Measurements from ENCODE around the gene LCP2. TPM values are rescaled to one million over a fixed set of nuclear protein-coding genes. Genes with fewer than 3 reads are reported as not detected.

Gene LCP2
- total RNA-seq, 4 donors from 2014 or later = 3.2 to 22.7 (median 6.9) TPM

DNA sequence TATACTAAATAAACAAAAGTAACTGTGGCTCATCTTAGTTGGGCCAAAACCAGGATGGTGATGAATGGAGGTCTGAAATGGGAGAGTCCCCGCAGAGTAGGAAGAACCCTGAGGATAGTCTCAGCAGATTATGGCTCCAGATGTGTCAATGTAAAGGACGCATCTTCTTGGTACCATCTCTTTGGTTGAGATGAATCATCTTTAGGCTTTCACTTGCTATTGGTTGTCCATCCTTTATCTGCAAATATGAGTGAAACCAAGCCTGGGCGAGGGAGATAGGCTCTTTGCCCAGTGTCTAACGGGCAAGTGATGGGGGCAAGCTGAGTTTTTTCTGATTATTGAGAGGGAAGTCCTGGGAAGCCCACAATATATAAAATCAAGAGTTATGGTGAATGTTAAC lies 19.4 kb upstream of the LCP2 start:
- intact Hi-C loops (cut with DNase I) = no loop called here
- no peak for DNase-seq
- 97 to 98% methylated on average over 4 of the region's 4 CpGs for WGBS, 2 donors

DNA sequence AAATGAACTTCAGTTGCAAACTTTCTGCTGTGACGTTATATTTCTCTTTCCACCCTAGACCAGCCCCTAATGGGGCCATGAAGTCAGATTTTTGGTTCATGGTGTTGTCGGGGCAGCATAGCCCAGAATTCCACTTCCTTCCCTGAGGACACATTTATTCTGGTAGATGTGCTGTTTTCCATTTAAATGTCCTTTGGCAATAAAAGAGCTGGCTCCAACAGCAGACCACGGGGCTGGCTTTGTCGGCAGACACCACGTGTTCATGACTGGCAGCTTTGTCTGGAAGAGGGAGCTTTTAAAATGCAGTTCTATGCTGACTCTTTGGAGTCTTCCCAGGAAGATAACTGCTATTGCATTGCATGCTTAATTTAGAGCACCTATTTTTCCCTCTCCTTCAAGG lies 17.6 kb upstream of the LCP2 start:
- peaks cover 15 to 29% of the 10 kb centered on the region in 2 donors for H3K4me1 ChIP-seq
- intact Hi-C loops (cut with DNase I) = no loop called here
- WGBS, 2 donors = 44 to 57% methylated on average over 5 of the region's 5 CpGs

More for the DNA sequence above, 19.4 kb upstream of the LCP2 start:
- TF ChIP-seq, protein P1, sequence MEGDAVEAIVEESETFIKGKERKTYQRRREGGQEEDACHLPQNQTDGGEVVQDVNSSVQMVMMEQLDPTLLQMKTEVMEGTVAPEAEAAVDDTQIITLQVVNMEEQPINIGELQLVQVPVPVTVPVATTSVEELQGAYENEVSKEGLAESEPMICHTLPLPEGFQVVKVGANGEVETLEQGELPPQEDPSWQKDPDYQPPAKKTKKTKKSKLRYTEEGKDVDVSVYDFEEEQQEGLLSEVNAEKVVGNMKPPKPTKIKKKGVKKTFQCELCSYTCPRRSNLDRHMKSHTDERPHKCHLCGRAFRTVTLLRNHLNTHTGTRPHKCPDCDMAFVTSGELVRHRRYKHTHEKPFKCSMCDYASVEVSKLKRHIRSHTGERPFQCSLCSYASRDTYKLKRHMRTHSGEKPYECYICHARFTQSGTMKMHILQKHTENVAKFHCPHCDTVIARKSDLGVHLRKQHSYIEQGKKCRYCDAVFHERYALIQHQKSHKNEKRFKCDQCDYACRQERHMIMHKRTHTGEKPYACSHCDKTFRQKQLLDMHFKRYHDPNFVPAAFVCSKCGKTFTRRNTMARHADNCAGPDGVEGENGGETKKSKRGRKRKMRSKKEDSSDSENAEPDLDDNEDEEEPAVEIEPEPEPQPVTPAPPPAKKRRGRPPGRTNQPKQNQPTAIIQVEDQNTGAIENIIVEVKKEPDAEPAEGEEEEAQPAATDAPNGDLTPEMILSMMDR (IDR thresholded peaks at IDR 0.05) = no peak
- TF ChIP-seq POLR2A (IDR thresholded peaks at IDR 0.05) = no peak
- no peak overlapping the region for H3K4me3 ChIP-seq (replicated peaks in 1 of 3)
- H3K9me3 ChIP-seq = no peaks in the 10 kb centered on the region
- H3K27me3 ChIP-seq = no peaks in the 10 kb centered on the region
- H3K36me3 ChIP-seq = no peaks in the 10 kb centered on the region
- no peak overlapping the region for H3K27ac ChIP-seq
- H3K4me1 ChIP-seq = peaks cover 10 to 15% of the 10 kb centered on the region in 2 donors

DNA sequence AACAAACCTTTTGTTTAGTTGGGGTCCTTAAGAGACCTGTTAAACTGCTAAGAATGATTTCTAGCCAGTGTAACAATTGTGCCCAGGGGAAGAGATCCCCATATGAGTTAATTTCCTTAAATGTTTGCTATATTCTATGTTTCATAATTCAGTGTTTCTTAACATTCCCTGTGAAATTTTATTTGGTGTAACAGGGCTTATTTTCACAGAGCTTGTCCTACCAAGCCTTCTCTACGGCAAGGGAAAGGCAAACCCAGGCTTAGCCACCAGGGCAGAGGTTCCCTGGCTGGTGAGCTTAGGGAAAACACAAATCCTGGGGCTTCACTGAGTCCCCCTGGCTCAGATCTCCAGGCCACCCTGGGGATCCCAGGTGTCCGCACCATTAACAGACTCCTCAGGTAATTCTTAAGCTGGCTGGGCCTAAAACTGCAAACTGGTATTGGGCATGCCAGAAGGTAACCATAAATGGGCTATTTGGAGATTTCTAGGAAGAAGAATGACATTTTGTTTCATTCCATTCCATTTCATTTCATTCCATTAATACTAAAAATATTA lies 17.0 kb upstream of the LCP2 start:
- Histone ChIP-seq H3K27me3 (no peaks in the 10 kb centered on the region), H3K36me3 (no peaks in the 10 kb centered on the region), H3K4me3 (replicated peaks in 1 of 3) (no peak overlapping the region), H3K4me1 (peaks cover 16 to 35% of the 10 kb centered on the region in 2 donors), H3K9me3 (no peaks in the 10 kb centered on the region), H3K27ac (peak overlapping the region in 2 of 3 donors; percentile 45 to 47)
- WGBS, 2 donors = 69 to 78% methylated on average over 2 of the region's 2 CpGs
- DNase-seq = no peak
- no peak for TF ChIP-seq POLR2A (IDR thresholded peaks at IDR 0.05)
- TF ChIP-seq, protein P1 (IDR thresholded peaks at IDR 0.05) = no peak
- intact Hi-C loops (cut with DNase I) = no loop called here

More for the DNA sequence above, 17.6 kb upstream of the LCP2 start:
- Histone ChIP-seq H3K27me3 (no peaks in the 10 kb centered on the region), H3K4me3 (replicated peaks in 1 of 3) (no peak overlapping the region), H3K36me3 (no peaks in the 10 kb centered on the region), H3K27ac (peak overlapping the region; percentile 32 to 47 (median 45)), H3K9me3 (no peaks in the 10 kb centered on the region)
- no peak for TF ChIP-seq POLR2A (IDR thresholded peaks at IDR 0.05)
- TF ChIP-seq, protein P1 (IDR thresholded peaks at IDR 0.05) = no peak
- DNase-seq = peak; percentile 53 to 70

DNA sequence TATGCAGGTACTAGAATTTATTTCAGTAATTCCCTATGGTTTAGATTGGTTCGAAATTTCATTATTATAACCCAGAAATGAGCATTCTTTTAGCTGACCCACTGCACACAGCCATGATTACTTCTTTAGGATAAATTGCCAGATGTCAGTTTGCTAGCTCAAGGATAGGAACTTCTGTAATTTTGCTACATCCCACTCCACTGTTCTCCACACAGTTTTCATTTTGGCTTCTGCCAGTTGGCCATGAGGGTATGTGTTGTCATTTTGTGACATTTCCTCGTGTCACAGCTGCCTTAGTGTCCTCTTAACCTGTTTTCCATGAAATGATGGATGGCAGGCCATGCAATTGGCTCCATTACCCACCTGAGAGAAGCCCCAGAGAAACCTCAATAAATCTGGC lies 16.2 kb upstream of the LCP2 start:
- Histone ChIP-seq H3K4me3 (replicated peaks in 1 of 3) (no peak overlapping the region), H3K9me3 (no peaks in the 10 kb centered on the region), H3K27ac (no peak overlapping the region), H3K4me1 (peaks cover 16 to 37% of the 10 kb centered on the region in 2 donors), H3K36me3 (no peaks in the 10 kb centered on the region), H3K27me3 (no peaks in the 10 kb centered on the region)
- no peak for DNase-seq
- intact Hi-C loops (cut with DNase I) = no loop called here
- TF ChIP-seq, protein P1 (IDR thresholded peaks at IDR 0.05) = no peak
- TF ChIP-seq POLR2A (IDR thresholded peaks at IDR 0.05) = no peak
- WGBS, 2 donors = 86 to 94% methylated on average over 2 of the region's 2 CpGs

DNA sequence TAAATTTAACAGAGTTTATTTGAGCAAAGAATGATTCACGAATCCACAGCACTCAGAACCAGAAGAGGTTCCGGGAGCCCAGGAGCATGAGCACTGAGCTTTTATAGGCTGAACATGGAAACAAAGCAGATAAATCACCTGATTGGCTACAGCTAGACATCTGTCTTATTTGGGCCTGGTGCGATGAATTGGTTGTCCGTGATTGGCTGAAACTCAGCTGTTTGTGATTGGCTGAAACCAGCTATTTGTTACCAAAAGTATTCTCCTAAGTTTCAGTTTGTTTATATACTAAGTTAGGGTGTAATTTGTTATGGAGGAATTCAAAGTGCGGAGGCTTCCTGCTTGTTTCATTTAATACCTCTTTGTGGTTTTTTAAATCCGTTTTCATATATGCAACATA lies 15.8 kb upstream of the LCP2 start:
- Histone ChIP-seq H3K4me1 (peaks cover 16 to 37% of the 10 kb centered on the region in 2 donors), H3K27ac (no peak overlapping the region), H3K27me3 (no peaks in the 10 kb centered on the region), H3K36me3 (no peaks in the 10 kb centered on the region), H3K4me3 (replicated peaks in 1 of 3) (no peak overlapping the region), H3K9me3 (no peaks in the 10 kb centered on the region)
- intact Hi-C loops (cut with DNase I) = no loop called here
- no peak for TF ChIP-seq POLR2A (IDR thresholded peaks at IDR 0.05)
- TF ChIP-seq, protein P1 (IDR thresholded peaks at IDR 0.05) = no peak
- DNase-seq = no peak
- 88 to 91% methylated on average over 6 of the region's 6 CpGs for WGBS, 2 donors
